ENCODE measurements around the gene NIPSNAP3A. TPM values are rescaled to one million over a fixed set of nuclear protein-coding genes. Genes with fewer than 3 reads are reported as not detected.
"Not testable (repeated sequence)": the region's sequence is repeated elsewhere in the genome, so short reads cannot be mapped to it uniquely, and the experiment has no call there.

Gene NIPSNAP3A
- total RNA-seq, 1 experiment from 2014 or later: 6.9 TPM

GRCh38 chr9:104708737-104709136 is 38.7 kb upstream of the NIPSNAP3A start:
- H3K9ac ChIP-seq (ENCODE audit: low read length); intact Hi-C loops (cut with micrococcal nuclease); DNase-seq (ENCODE audit: low read depth, low spot score); ATAC-seq; POLR2A ChIA-PET; H3K4me3 ChIP-seq (replicated peaks in 1 of 2; ENCODE audit: low read depth in 1 of 2, low read length in 2 of 2); H3K79me2 ChIP-seq (ENCODE audit: insufficient read depth, low read length); H4K20me1 ChIP-seq (ENCODE audit: insufficient read depth); H3K36me3 ChIP-seq (ENCODE audit: control insufficient read depth in 1 of 2, insufficient read depth in 2 of 2, low read length in 2 of 2); H3K4me1 ChIP-seq (ENCODE audit: control insufficient read depth in 1 of 2, insufficient read depth in 2 of 2, low read length in 2 of 2); H3K4me2 ChIP-seq (ENCODE audit: low read length); H3K27ac ChIP-seq (ENCODE audit: low read depth, low read length); H2AFZ ChIP-seq (ENCODE audit: low read depth, low read length, poor library complexity, severe bottlenecking); H3K9me3 ChIP-seq (ENCODE audit: control insufficient read depth in 1 of 2, insufficient read depth in 1 of 2, low read depth in 1 of 2, low read length in 2 of 2); CTCF ChIA-PET; H3K9me2 ChIP-seq (ENCODE audit: insufficient read depth); RAD21 ChIA-PET (ENCODE audit: low non-redundant PET in 1 of 2, low total read pairs in 2 of 2, uncharacterized antibody in 2 of 2, unreplicated experiment in 2 of 2); BruUV-seq (replicated peaks): not testable (repeated sequence)
- H3K27me3 ChIP-seq (ENCODE audit: insufficient read depth, low read length): peaks cover 13% of the 10 kb centered on the region

- RAD21 ChIA-PET (ENCODE audit: low non-redundant PET in 1 of 2, low total read pairs in 2 of 2, uncharacterized antibody in 2 of 2, unreplicated experiment in 2 of 2): no interaction called here
Observed at GRCh38 chr9:104711604-104712003, 35.9 kb upstream of the NIPSNAP3A start.

More at GRCh38 chr9:104711604-104712003, 35.9 kb upstream of the NIPSNAP3A start:
- H3K36me3 ChIP-seq (ENCODE audit: control insufficient read depth in 1 of 2, insufficient read depth in 2 of 2, low read length in 2 of 2): no peaks in the 10 kb centered on the region
- no peaks in the 10 kb centered on the region for H3K9me2 ChIP-seq (ENCODE audit: insufficient read depth)
- no peak overlapping the region for H3K27ac ChIP-seq (ENCODE audit: low read depth, low read length)
- no TSS peak for BruUV-seq (replicated peaks)
- H2AFZ ChIP-seq (ENCODE audit: low read depth, low read length, poor library complexity, severe bottlenecking): no peak overlapping the region
- TF ChIP-seq JUND (IDR thresholded peaks at IDR 0.05) (no peak), CEBPB (IDR thresholded peaks at IDR 0.05; ENCODE audit: low read depth) (no peak), CTCF (IDR thresholded peaks at IDR 0.05 in 2 of 3, conservative IDR thresholded peaks at IDR 0.05 in 1 of 3; ENCODE audit: borderline replicate concordance in 1 of 3, insufficient read depth in 1 of 3, low read depth in 2 of 3, low read length in 2 of 3) (no peak), EGR1 (IDR thresholded peaks at IDR 0.05; ENCODE audit: low read depth) (no peak), FOSL1 (IDR thresholded peaks at IDR 0.05; ENCODE audit: low read depth) (no peak), YY1 (IDR thresholded peaks at IDR 0.05; ENCODE audit: extremely low read depth, insufficient replicate concordance, low read depth, low read length) (no peak), EZH2phosphoT487 (IDR thresholded peaks at IDR 0.05; ENCODE audit: borderline replicate concordance) (no peak), ZFX (IDR thresholded peaks at IDR 0.05) (no peak), ZBTB33 (IDR thresholded peaks at IDR 0.05; ENCODE audit: extremely low read depth, insufficient replicate concordance, low read length) (no peak), SRF (IDR thresholded peaks at IDR 0.05; ENCODE audit: low read depth) (no peak), MAX (IDR thresholded peaks at IDR 0.05) (no peak), ZNF274 (IDR thresholded peaks at IDR 0.05; ENCODE audit: low read depth, low read length) (no peak), EZH2 (IDR thresholded peaks at IDR 0.05) (no peak)
- H3K4me1 ChIP-seq (ENCODE audit: control insufficient read depth in 1 of 2, insufficient read depth in 2 of 2, low read length in 2 of 2): no peaks in the 10 kb centered on the region
- no peaks in the 10 kb centered on the region for H3K9me3 ChIP-seq (ENCODE audit: control insufficient read depth in 1 of 2, insufficient read depth in 1 of 2, low read depth in 1 of 2, low read length in 2 of 2)
- no peak overlapping the region for H3K4me2 ChIP-seq (ENCODE audit: low read length)
- POLR2A ChIA-PET: no interaction called here
- H4K20me1 ChIP-seq (ENCODE audit: insufficient read depth): no peaks in the 10 kb centered on the region
- no peak overlapping the region for H3K4me3 ChIP-seq (replicated peaks in 1 of 2; ENCODE audit: low read depth in 1 of 2, low read length in 2 of 2)
- ATAC-seq (no peak), DNase-seq (ENCODE audit: low read depth, low spot score) (no peak)
- H3K9ac ChIP-seq (ENCODE audit: low read length): no peak overlapping the region
- H3K79me2 ChIP-seq (ENCODE audit: insufficient read depth, low read length): no peaks in the 10 kb centered on the region
- intact Hi-C loops (cut with micrococcal nuclease): no loop called here
- CTCF ChIA-PET: no interaction called here
- H3K27me3 ChIP-seq (ENCODE audit: insufficient read depth, low read length): peaks cover 22% of the 10 kb centered on the region

Data from HCT116 (cell line).